Chondrocyte (in vitro differentiated cells): ENCODE data around the gene MMP7. TPM values are rescaled to one million over a fixed set of nuclear protein-coding genes. Genes with fewer than 3 reads are reported as not detected.

Experiments
- DNase-seq: peaks from one replicate; pipeline ENCODE4 v3.0.0; 2021; ENCODE audit warnings: mixed read lengths, low spot score
- H3K27ac Mint-ChIP-seq: one replicate; pipeline ENCODE4 v1.8.0; 2021; ENCODE audit warnings: mild to moderate bottlenecking, moderate library complexity, mixed read lengths; ENCODE audit not compliant: unreplicated experiment
- H3K27me3 Mint-ChIP-seq: 2 replicates; pipeline ENCODE4 v1.8.0; 2021; ENCODE audit warnings: low read depth, mixed read lengths
- H3K36me3 Mint-ChIP-seq: 2 replicates; pipeline ENCODE4 v1.8.0; 2021; ENCODE audit warnings: low read depth, mixed read lengths
- H3K4me1 Mint-ChIP-seq: 2 replicates; pipeline ENCODE4 v1.8.0; 2021; ENCODE audit warnings: low read depth, mild to moderate bottlenecking, mixed read lengths
- H3K4me3 Mint-ChIP-seq: one replicate; pipeline ENCODE4 v1.8.0; 2021; ENCODE audit warnings: mild to moderate bottlenecking, moderate library complexity, mixed read lengths; ENCODE audit not compliant: unreplicated experiment
- H3K9me3 Mint-ChIP-seq: 2 replicates; pipeline ENCODE4 v1.8.0; 2021; ENCODE audit warnings: low read depth, mixed read lengths
- total RNA-seq: library from RNA; stranded (reverse); gene quantifications from 3 replicates; pipeline ENCODE4 v1.2.1, GENCODE V29; 2021
- TF ChIP-seq, protein P1 (sequence below): fragments of 200-600 bp; sonication (generic); IDR thresholded peaks from 2 replicates; pipeline ENCODE4 v1.5.0; 2021; ENCODE audit warnings: antibody characterized with exemption, mild to moderate bottlenecking, moderate library complexity

MMP7 gene
- total RNA-seq, 1 donor from 2014 or later, result 0.50 TPM

DNA sequence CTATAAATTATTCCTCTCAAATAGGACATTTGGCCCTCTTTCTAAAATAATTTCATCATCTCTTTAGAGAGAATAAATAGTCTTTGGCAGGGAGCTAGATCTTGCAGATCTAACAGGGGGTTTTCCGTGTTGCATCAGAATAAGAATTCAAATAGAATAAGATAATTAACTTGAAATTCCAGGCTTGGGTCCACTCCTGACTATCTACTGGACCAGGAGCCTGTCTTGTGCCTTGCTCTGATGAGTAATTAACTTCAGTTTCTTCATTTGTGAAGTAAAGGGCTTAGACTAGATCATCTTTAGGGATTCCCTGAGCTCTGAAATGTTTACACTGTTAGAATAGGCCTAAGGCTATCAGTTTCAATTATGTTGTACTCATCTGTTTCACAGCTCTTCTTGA is 54.5 kb downstream of the MMP7 start:
- no peaks in the 10 kb centered on the region for H3K27me3 Mint-ChIP-seq
- no peak overlapping the region for H3K4me3 Mint-ChIP-seq
- H3K36me3 Mint-ChIP-seq, result no peaks in the 10 kb centered on the region
- no peak overlapping the region for H3K27ac Mint-ChIP-seq
- TF ChIP-seq, protein P1, sequence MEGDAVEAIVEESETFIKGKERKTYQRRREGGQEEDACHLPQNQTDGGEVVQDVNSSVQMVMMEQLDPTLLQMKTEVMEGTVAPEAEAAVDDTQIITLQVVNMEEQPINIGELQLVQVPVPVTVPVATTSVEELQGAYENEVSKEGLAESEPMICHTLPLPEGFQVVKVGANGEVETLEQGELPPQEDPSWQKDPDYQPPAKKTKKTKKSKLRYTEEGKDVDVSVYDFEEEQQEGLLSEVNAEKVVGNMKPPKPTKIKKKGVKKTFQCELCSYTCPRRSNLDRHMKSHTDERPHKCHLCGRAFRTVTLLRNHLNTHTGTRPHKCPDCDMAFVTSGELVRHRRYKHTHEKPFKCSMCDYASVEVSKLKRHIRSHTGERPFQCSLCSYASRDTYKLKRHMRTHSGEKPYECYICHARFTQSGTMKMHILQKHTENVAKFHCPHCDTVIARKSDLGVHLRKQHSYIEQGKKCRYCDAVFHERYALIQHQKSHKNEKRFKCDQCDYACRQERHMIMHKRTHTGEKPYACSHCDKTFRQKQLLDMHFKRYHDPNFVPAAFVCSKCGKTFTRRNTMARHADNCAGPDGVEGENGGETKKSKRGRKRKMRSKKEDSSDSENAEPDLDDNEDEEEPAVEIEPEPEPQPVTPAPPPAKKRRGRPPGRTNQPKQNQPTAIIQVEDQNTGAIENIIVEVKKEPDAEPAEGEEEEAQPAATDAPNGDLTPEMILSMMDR, result no peak
- no peak for DNase-seq
- no peaks in the 10 kb centered on the region for H3K9me3 Mint-ChIP-seq
- H3K4me1 Mint-ChIP-seq, result peaks cover 25% of the 10 kb centered on the region

DNA sequence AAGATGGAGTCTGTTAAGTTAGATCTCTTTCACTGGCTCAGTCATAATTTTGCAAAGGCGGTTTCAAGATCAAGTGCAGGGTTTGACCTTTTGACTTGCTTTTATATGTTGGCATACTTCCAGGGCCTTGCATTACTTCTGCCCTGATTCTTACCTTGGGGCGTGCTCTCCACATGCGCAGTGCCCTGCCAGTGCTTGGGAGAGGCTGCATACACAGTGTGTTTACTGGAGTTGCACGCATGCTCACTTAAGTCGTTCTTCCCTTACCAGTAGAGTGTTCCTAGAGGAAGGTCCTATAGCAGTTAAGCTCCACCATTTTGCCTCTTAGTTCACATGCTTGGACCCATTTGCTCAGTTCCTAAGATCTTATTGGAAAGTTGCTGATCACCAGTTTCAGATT is 57.0 kb downstream of the MMP7 start:
- TF ChIP-seq, protein P1, result no peak
- Mint-ChIP-seq H3K9me3 (no peaks in the 10 kb centered on the region), H3K27me3 (no peaks in the 10 kb centered on the region), H3K4me3 (no peak overlapping the region), H3K4me1 (peaks cover 47% of the 10 kb centered on the region), H3K36me3 (no peaks in the 10 kb centered on the region), H3K27ac (no peak overlapping the region)
- no peak for DNase-seq

DNA sequence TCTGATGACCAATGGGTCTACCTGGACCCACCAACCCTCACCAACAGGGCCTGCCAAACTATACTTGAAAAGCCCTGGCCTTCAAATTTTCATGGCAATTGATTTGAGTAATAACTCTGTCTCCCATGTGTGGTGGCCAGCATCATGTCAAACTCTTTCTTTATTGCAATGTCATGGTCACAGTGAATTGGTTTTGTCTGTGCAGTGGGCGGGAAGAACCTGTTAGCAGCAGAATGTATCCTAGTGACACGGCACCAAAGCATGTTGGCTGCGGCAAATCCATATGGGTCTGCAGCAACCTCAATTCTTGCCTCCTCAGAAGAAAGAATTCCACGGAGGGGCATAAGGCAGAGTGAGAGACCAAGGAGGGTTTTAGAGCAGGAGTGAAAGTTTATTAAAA is 58.4 kb downstream of the MMP7 start:
- H3K27ac Mint-ChIP-seq, result no peak overlapping the region
- DNase-seq, result no peak
- H3K4me3 Mint-ChIP-seq, result no peak overlapping the region
- no peaks in the 10 kb centered on the region for H3K9me3 Mint-ChIP-seq
- H3K4me1 Mint-ChIP-seq, result peaks cover 53% of the 10 kb centered on the region
- TF ChIP-seq, protein P1, result no peak
- no peaks in the 10 kb centered on the region for H3K27me3 Mint-ChIP-seq
- H3K36me3 Mint-ChIP-seq, result no peaks in the 10 kb centered on the region

DNA sequence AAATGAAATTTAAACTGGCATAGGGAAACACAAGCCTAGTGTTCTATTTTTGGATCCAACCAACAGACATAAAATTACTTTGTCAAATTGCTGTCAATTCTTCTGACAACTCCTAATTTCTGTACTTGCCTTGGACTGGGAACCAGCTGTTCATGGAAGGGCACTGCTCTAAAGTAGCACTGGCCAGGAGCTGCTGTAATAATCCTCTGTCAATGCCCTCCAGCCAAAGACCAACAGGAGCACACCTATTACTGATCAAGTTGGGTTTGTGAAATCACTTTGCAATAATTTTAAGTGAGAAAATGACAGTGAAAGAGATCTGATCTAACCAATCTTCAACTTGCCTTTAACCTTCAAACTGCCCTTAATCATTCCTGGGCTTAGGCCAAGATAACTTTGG is 59.1 kb downstream of the MMP7 start:
- H3K36me3 Mint-ChIP-seq, result no peaks in the 10 kb centered on the region
- DNase-seq, result no peak
- H3K9me3 Mint-ChIP-seq, result no peaks in the 10 kb centered on the region
- no peak overlapping the region for H3K27ac Mint-ChIP-seq
- H3K27me3 Mint-ChIP-seq, result no peaks in the 10 kb centered on the region
- no peak overlapping the region for H3K4me3 Mint-ChIP-seq
- TF ChIP-seq, protein P1, result no peak
- H3K4me1 Mint-ChIP-seq, result peaks cover 46% of the 10 kb centered on the region

Other genes starting within 250 kb of the MMP7 start
- gene BIRC3, start 213.3 kb downstream of the MMP7 start, total RNA-seq, result 0.27 to 0.72 TPM (median 0.40 TPM) in 3 replicates
- gene BIRC2, start 183.5 kb downstream of the MMP7 start, total RNA-seq, result 43.1 to 55.2 TPM (median 45.6 TPM) in 3 replicates
- 94.9 to 119 TPM (median 105 TPM) in 3 replicates for gene TMEM123, start 78.0 kb downstream of the MMP7 start, total RNA-seq
- gene MMP20, start 94.6 kb upstream of the MMP7 start, total RNA-seq, result not detected in 3 replicates
- gene MMP27, start 175.0 kb upstream of the MMP7 start, total RNA-seq, result not detected in 3 replicates
- not detected in 3 replicates for gene MMP8, start 194.2 kb upstream of the MMP7 start, total RNA-seq
- 0.15 to 0.26 TPM in 2 of 3 replicates, not detected in the other for gene MMP10, start 249.9 kb upstream of the MMP7 start, total RNA-seq